K562 (cell line): ENCODE results near the gene PBRM1. TPM values are rescaled to one million over a fixed set of nuclear protein-coding genes. Genes with fewer than 3 reads are reported as not detected.

Experiments used
- ATAC-seq: fragments of 200-7000 bp; cut with Tn5 transposase; 3 replicates; pipeline ENCODE4 v1.9.1; 2020; ENCODE audit warnings: moderate library complexity
- BruUV-seq: library from RNA; stranded (reverse); fragments of 400-500 nt; replicated peaks from 2 replicates; lab custom pipeline; 2021; lab: Mats Ljungman, UMichigan
- CTCF ChIA-PET: fragments of 300-600 bp; formaldehyde crosslinking; extraction: SDS; loops from one replicate; lab custom pipeline; 2021; ENCODE audit warnings: low intra/inter-chr PET ratio; lab: Yijun Ruan, JAX
- POLR2A ChIA-PET: fragments of 300-600, 350-650 bp; sonication (Branson Sonifier 250); formaldehyde crosslinking; extraction: SDS; loops from one replicate; lab custom pipeline; 2021; ENCODE audit warnings: antibody characterized with exemption, inconsistent platforms; lab: Yijun Ruan, JAX
- DNase-seq, 4 experiments: peaks; one replicate each; pipeline versions ENCODE4 v3.0.0 to v3.0.0-alpha.2; 2011 to 2018; ENCODE audit warnings: low spot score in 3 of 4, mixed read lengths in 3 of 4; ENCODE audit errors: extremely low read depth in 1 of 4
- FAIRE-seq: peaks from 2 replicates; lab custom pipeline; 2011; peaks lifted over from hg19 to GRCh38; lab: Jason Lieb, UNC
- H2AFZ ChIP-seq: 2 replicates; pipeline ENCODE4 v1.6.0; 2011; ENCODE audit warnings: low read depth, low read length, control low read depth, inconsistent platforms
- H3K27ac ChIP-seq: fragments of 200-600 bp; 3 replicates; pipeline ENCODE4 v1.8.0; 2011; ENCODE audit warnings: low read depth, mild to moderate bottlenecking, control low read depth, inconsistent platforms, low read length, moderate library complexity, mixed read lengths; ENCODE audit errors: extremely low read depth
- H3K27me3 ChIP-seq, 2 experiments: fragments of 300-600 bp in 1 of 2; 2 replicates in 1 of 2; 3 replicates in 1 of 2; pipeline versions ENCODE4 v1.6.0 to v1.8.0; 2011; ENCODE audit warnings: inconsistent platforms in 2 of 2, low read length in 2 of 2, mild to moderate bottlenecking in 1 of 2, mixed read lengths in 1 of 2, moderate library complexity in 1 of 2; ENCODE audit not compliant: control insufficient read depth in 2 of 2, insufficient read depth in 2 of 2
- H3K36me3 ChIP-seq: fragments of 300-600 bp; 3 replicates; pipeline ENCODE4 v1.8.0; 2011; ENCODE audit warnings: mild to moderate bottlenecking, low read length, inconsistent platforms; ENCODE audit not compliant: control insufficient read depth, insufficient read depth
- H3K4me1 ChIP-seq, 2 experiments: fragments of 200-600 bp in 1 of 2; replicated peaks in 1 of 2; 2 replicates in 1 of 2; 3 replicates in 1 of 2; pipeline versions ENCODE4 v1.5.1 to v1.8.0; 2011; ENCODE audit warnings: inconsistent platforms in 2 of 2, low read length in 2 of 2, mild to moderate bottlenecking in 1 of 2, mixed read lengths in 1 of 2, moderate library complexity in 1 of 2; ENCODE audit not compliant: control insufficient read depth in 2 of 2, insufficient read depth in 2 of 2
- H3K4me2 ChIP-seq: 2 replicates; pipeline ENCODE4 v1.6.1; 2011; ENCODE audit warnings: low read length, control low read depth, inconsistent platforms, mixed read lengths; ENCODE audit not compliant: insufficient read depth
- H3K4me3 ChIP-seq: fragments of 200-600 bp; sonication (generic), shearing (Covaris generic); 2 replicates; pipeline ENCODE4 v1.5.1; 2016; ENCODE audit warnings: control low read depth, inconsistent platforms
- H3K79me2 ChIP-seq: fragments of 200-600 bp; 3 replicates; pipeline ENCODE4 v1.8.0; 2011; ENCODE audit warnings: low read length, inconsistent platforms; ENCODE audit not compliant: control insufficient read depth, insufficient read depth
- H3K9ac ChIP-seq, 2 experiments: 2 replicates each; pipeline versions ENCODE4 v1.6.0 to v1.6.1; 2011; ENCODE audit warnings: low read depth in 2 of 2, low read length in 2 of 2, control low read depth in 1 of 2, inconsistent platforms in 1 of 2, mild to moderate bottlenecking in 1 of 2, mixed read lengths in 1 of 2; ENCODE audit not compliant: insufficient read depth in 1 of 2
- H3K9me1 ChIP-seq: one replicate; pipeline ENCODE4 v1.6.0; 2011; ENCODE audit warnings: inconsistent platforms, mild to moderate bottlenecking, low read length, moderate library complexity; ENCODE audit not compliant: control insufficient read depth, insufficient read depth
- H3K9me3 ChIP-seq: replicated peaks from 2 replicates; pipeline ENCODE4 v1.5.1; 2011; ENCODE audit warnings: low read depth, low read length, inconsistent platforms; ENCODE audit not compliant: control insufficient read depth, insufficient read depth
- H4K20me1 ChIP-seq: replicated peaks from 2 replicates; pipeline ENCODE4 v1.6.1; 2011; ENCODE audit warnings: low read length, inconsistent platforms, mixed read lengths; ENCODE audit not compliant: control insufficient read depth, insufficient read depth
- BRCA1 ChIP-seq, 2 experiments: fragments of 450-650 bp in 1 of 2; sonication (generic) in 1 of 2; formaldehyde crosslinking in 1 of 2; IDR thresholded peaks; 2 replicates each; pipeline versions ENCODE4 v1.5.0 to v1.6.1; 2017 to 2020; ENCODE audit warnings: mild to moderate bottlenecking in 1 of 2, missing genetic modification reagents in 1 of 2
- EHMT2 ChIP-seq: fragments of 450-650 bp; IDR thresholded peaks from 2 replicates; pipeline ENCODE4 v1.6.1; 2018; ENCODE audit warnings: antibody characterized with exemption
- ELF4 ChIP-seq: fragments of 450-650 bp; formaldehyde crosslinking; IDR thresholded peaks from 2 replicates; pipeline ENCODE4 v1.4.0; 2022; ENCODE audit warnings: missing genetic modification characterization
- KHSRP ChIP-seq: fragments of 450-650 bp; IDR thresholded peaks from 2 replicates; pipeline ENCODE4 v1.6.1; 2017
- KLF16 ChIP-seq: IDR thresholded peaks from 2 replicates; pipeline ENCODE4 v1.6.1; 2016; ENCODE audit warnings: antibody characterized with exemption
- RNF2 ChIP-seq: sonication (generic); IDR thresholded peaks from 2 replicates; pipeline ENCODE4 v1.6.1; 2016
- SIRT6 ChIP-seq: IDR thresholded peaks from one replicate; pipeline ENCODE4 v1.6.1; 2012; ENCODE audit warnings: low read depth, mild to moderate bottlenecking, control low read depth, inconsistent platforms, low read length, moderate library complexity
- YBX1 ChIP-seq: fragments of 450-650 bp; IDR thresholded peaks from 2 replicates; pipeline ENCODE4 v1.7.1; 2016; ENCODE audit warnings: mild to moderate bottlenecking
- ZNF184 ChIP-seq: sonication (generic); formaldehyde crosslinking; IDR thresholded peaks from 2 replicates; pipeline ENCODE4 v1.5.0; 2020; ENCODE audit warnings: missing genetic modification reagents
- ZNF589 ChIP-seq: fragments of 200-800 bp; sonication (Bioruptor generic); IDR thresholded peaks from 2 replicates; pipeline ENCODE4 v1.6.1; 2016; ENCODE audit warnings: low read depth, missing genetic modification characterization, missing compliant biosample characterization
- WGBS: fragments of 100-300 bp; shearing (Covaris generic); methylation state at CpG from one replicate; pipeline ENCODE4 v1.1.6; 2016; ENCODE audit warnings: low coverage, mixed read lengths; ENCODE audit not compliant: insufficient coverage; ENCODE audit errors: missing lambda C conversion rate; 5-methylcytosine and 5-hydroxymethylcytosine counted together
- in situ Hi-C: fragments of 300-500 bp; cut with MboI; formaldehyde crosslinking; loops from 4 replicates; pipeline ENCODE4 v1.15.0; 2018; ENCODE audit warnings: inconsistent platforms, mixed read lengths
- intact Hi-C: fragments of 100-400 bp; cut with micrococcal nuclease; formaldehyde crosslinking; loops from 2 replicates; pipeline ENCODE4 v1.14.2; 2022
- polyA plus RNA-seq, 8 experiments: library from polyadenylated mRNA; depleted of rRNA in 4 of 8; stranded (reverse) in 5 of 8; unstranded in 3 of 8; fragments of >200 nt; fragmentation: Nextera tagmentation in 2 of 8; fragmentation: Illumina TruSeq in 1 of 8; extraction: Ambion mirVana in 2 of 8; extraction: Trizol in 1 of 8; gene quantifications; 2 replicates each; pipeline versions ENCODE4 v1.2.1 to v1.2.3, GENCODE V29; 2011 to 2014; ENCODE audit warnings: inconsistent platforms in 1 of 8, missing spikeins in 1 of 8
- total RNA-seq, 7 experiments: library from RNA; depleted of rRNA in 6 of 7; stranded (reverse); fragments of >200 nt in 6 of 7; fragmentation: Illumina TruSeq in 2 of 7; extraction: Trizol in 2 of 7; gene quantifications; 2 replicates each; pipeline versions ENCODE4 v1.2.1 to v1.2.3, GENCODE V29; 2011 to 2021; ENCODE audit warnings: low replicate concordance in 1 of 7
- TF ChIP-seq, protein P1 (sequence below): fragments of 450-650 bp; formaldehyde crosslinking; IDR thresholded peaks from 2 replicates; pipeline ENCODE4 v1.4.0; 2020; ENCODE audit warnings: mild to moderate bottlenecking, mixed read lengths

The PBRM1 gene
- total and polyA plus RNA-seq, 9 of the 15 experiments (the other 6 are each of a cell fraction or from before 2014, with no cell fraction given): 3.9 to 31.8 (median 19.0) TPM

GRCh38 chr3:52712291-52713212, 26.8 kb upstream of the PBRM1 start:
- TF ChIP-seq ELF4: no peak
- TF ChIP-seq YBX1: no peak
- no peak for TF ChIP-seq ZNF184 (CRISPR knock-in tag)
- TF ChIP-seq RNF2: no peak
- TF ChIP-seq EHMT2: no peak
- TF ChIP-seq SIRT6: no peak
- TF ChIP-seq BRCA1 (IDR thresholded peaks at IDR 0.05): no peak
- TF ChIP-seq BRCA1 (CRISPR knock-in tag; IDR thresholded peaks at IDR 0.05): no peak
- no peak for TF ChIP-seq KLF16
- TF ChIP-seq ZNF589: no peak
- no peak for TF ChIP-seq KHSRP
- TF ChIP-seq, protein P1, sequence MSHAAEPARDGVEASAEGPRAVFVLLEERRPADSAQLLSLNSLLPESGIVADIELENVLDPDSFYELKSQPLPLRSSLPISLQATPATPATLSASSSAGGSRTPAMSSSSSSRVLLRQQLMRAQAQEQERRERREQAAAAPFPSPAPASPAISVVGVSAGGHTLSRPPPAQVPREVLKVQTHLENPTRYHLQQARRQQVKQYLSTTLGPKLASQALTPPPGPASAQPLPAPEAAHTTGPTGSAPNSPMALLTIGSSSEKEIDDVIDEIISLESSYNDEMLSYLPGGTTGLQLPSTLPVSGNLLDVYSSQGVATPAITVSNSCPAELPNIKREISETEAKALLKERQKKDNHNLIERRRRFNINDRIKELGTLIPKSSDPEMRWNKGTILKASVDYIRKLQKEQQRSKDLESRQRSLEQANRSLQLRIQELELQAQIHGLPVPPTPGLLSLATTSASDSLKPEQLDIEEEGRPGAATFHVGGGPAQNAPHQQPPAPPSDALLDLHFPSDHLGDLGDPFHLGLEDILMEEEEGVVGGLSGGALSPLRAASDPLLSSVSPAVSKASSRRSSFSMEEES: no peak
- H3K36me3 ChIP-seq: peaks cover 16% of the 10 kb centered on the region; the same call in 2 of the 3 replicates
- H3K9ac ChIP-seq: no peak overlapping the region
- intact Hi-C loops: no loop called here
- H3K79me2 ChIP-seq: peaks cover 6% of the 10 kb centered on the region
- 91% methylated on average over 13 of the region's 17 CpGs for WGBS
- FAIRE-seq (no peak), DNase-seq (no peak), ATAC-seq (no peak)
- ChIA-PET POLR2A (interaction anchor here (0.7 kb wide), 1 partner anchor 21 kb away, joined by 4 read pairs; no protein-coding TSS in a partner anchor), CTCF (no interaction called here)
- in situ Hi-C loops: no loop called here
- H3K4me3 ChIP-seq: no peak overlapping the region
- no TSS peak for BruUV-seq
- no peaks in the 10 kb centered on the region for H3K9me3 ChIP-seq
- no peak overlapping the region for H2AFZ ChIP-seq
- H3K9me1 ChIP-seq: no peaks in the 10 kb centered on the region
- H3K27me3 ChIP-seq: no peaks in the 10 kb centered on the region
- no peak overlapping the region for H3K4me2 ChIP-seq
- no peak overlapping the region for H3K27ac ChIP-seq
- H4K20me1 ChIP-seq: no peaks in the 10 kb centered on the region
- no peaks in the 10 kb centered on the region; a peak in 2 of 5 replicates for H3K4me1 ChIP-seq
